Breast epithelium (tissue), 3 donors: ENCODE data around the gene KIF6.

Source experiments
- POLR2AphosphoS5 ChIP-seq, 3 donors: sonication (generic); formaldehyde crosslinking; IDR thresholded peaks; one replicate each; pipeline ENCODE4 v1.6.1; 2017; ENCODE audit warnings: antibody characterized with exemption in 3 of 3
- TF ChIP-seq, protein P1 (sequence below), 3 donors: fragments of 450-650 bp; IDR thresholded peaks; one replicate each; pipeline ENCODE4 v1.5.1; 2016 to 2017; ENCODE audit warnings: antibody characterized with exemption in 3 of 3, mild to moderate bottlenecking in 3 of 3, moderate library complexity in 3 of 3

DNA sequence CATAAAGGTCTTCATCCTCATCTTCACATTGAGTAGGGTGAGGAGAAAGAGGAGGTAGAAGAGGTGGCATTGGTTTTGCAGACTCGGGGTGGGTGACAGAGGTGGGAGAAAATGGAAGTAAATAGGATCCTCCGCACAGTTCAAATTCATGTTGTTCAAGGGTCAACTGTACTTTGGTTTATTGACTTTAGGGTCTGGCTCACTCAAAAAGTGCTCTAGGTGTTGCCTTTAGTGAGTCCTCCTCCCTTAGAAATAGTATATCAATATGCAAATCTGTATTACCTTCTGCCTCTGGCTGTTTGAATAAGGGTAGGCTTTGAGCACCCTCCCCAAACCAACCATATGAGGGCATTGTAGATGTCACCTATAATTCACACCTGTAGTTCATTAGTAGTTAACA lies 54.7 kb downstream of the KIF6 start:
- TF ChIP-seq, protein P1, sequence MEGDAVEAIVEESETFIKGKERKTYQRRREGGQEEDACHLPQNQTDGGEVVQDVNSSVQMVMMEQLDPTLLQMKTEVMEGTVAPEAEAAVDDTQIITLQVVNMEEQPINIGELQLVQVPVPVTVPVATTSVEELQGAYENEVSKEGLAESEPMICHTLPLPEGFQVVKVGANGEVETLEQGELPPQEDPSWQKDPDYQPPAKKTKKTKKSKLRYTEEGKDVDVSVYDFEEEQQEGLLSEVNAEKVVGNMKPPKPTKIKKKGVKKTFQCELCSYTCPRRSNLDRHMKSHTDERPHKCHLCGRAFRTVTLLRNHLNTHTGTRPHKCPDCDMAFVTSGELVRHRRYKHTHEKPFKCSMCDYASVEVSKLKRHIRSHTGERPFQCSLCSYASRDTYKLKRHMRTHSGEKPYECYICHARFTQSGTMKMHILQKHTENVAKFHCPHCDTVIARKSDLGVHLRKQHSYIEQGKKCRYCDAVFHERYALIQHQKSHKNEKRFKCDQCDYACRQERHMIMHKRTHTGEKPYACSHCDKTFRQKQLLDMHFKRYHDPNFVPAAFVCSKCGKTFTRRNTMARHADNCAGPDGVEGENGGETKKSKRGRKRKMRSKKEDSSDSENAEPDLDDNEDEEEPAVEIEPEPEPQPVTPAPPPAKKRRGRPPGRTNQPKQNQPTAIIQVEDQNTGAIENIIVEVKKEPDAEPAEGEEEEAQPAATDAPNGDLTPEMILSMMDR (IDR thresholded peaks at IDR 0.05) = no peak
- TF ChIP-seq POLR2AphosphoS5 (IDR thresholded peaks at IDR 0.05) = no peak
